RKO (cell line): ENCODE measurements around the gene DDR1.
"Not testable (repeated sequence)": the region's sequence is repeated elsewhere in the genome, so short reads cannot be mapped to it uniquely, and the experiment has no call there.

Experiments used
- DNase-seq: peaks from one replicate; pipeline ENCODE4 v3.0.0-alpha.2; 2016; ENCODE audit warnings: low spot score

Gene DDR1

DNA sequence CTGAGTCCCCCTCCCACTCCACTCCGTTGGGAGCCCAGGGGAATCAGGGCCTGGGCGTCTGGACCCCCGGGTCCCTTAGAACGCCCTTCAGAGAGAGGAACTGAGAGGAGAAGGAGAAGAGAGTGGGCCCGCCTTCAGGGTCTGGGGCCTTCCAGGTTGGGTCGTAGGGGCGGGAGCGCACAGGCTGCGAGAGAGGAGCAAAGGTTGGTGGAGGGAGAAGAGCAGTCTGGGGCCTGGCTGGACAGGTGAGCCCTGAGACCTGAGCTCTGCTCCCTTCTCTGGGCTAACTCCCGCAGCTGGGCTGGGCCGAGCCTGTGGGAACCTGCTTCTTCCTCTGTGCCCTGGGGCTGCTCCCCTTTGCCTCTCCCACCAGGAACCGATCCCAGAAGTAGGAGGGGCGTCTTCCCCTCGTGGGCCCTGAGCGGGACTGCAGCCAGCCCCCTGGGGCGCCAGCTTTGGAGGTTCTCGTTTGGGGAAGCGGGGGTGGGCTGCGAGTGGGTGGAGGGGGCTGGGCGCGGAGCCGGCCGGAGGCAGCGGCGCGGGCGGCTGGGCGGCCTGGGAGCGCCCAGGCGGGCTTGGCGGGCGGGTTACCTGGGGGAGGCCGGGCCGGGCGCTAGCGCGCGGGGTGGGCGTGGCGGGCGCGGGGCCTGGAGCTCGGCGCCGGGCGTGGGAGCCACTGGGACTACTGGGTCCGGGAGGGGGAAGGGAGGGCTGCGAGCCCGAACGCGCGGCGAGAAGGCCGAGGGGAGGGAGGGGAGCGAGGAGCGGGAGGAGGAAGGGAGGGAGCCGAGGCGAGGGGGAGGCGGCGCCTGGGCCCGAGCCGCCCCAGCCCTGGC is at the start of gene DDR1:
DDR1 (plus strand) TSS at position 835 of the 836 bp plus-strand sequence. CDS start 4,211 bp downstream, outside the sequence.
- DNase-seq, result peak; percentile 53

DNA sequence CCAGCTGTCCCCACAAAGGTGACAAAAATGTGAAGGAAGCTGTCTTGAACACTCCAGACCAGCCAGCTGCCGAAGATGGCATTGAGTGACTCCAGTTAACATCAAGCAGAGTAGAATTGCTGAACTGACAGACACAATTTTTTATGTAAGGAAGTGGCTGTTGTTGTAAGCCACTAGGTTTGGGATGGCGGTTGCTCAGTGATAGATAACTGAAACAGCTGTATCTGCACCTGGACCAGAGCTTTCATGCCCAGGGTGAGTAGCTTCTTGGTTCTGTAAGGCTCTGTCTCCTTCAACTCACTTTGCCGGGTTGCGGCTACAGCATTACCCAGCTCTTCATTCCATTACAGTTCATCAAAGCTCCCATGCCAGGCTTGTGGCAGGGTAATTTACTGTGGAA is 49.7 kb upstream of the DDR1 start:
- no peak for DNase-seq

DNA sequence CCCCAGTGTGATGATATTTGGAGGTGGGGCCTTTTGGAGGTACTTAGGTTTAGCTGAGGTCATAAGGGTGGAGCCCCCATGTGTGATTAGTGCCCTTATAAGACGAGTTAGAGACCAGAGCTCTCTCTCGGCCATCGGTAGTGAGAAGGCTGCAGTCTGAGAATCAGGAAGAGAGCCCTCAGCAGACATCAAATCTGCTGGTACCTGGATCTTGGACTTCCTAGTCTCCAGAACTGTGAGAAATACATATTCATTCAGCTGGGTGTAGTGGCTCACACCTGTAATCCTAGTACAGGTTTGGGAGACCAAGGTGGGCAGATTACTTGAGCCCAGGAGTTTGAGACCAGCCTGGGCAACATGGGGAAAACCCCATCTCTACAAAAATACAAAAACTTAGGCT is 48.7 kb upstream of the DDR1 start:
- no peak for DNase-seq

DNA sequence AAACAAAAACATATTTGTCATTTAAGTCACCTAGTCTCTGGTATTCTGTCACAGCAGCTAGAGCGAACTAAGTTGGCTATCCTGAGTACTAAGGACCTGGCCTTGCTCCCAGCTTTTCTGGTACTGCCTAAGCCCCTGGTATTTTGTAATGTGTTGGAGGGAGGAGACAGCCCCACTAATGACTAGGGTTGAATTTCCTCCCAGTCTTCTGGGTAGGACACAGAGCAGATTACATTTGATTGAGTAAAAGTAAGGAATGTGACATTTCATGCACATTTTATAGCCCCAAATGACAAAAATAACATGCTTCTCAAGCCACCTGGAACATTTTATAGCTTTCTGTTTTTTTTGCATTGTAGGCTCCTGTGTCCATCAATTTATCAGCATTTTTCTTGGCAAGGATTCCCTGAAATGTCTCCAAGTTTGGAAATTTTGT is 47.9 kb upstream of the DDR1 start:
- no peak for DNase-seq

DNA sequence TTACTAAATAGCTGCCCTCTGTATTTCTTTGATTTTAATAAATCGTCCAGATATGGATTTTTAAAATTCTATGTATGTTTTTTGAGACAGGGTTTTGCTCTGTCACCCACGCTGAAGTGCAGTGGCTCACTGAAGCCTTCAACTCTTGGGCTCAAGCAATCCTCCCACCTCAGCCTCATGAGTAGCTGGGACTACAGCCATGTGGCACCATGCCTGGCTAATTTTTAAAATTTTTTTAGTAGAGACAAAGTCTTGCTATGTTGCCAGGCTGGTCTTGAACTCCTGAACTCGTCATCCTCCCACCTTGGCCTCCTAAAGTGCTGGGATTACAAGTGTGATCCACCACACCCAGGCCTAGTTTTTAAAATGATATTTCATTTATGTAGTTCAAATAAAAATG is 47.4 kb upstream of the DDR1 start:
- DNase-seq, result no peak

DNA sequence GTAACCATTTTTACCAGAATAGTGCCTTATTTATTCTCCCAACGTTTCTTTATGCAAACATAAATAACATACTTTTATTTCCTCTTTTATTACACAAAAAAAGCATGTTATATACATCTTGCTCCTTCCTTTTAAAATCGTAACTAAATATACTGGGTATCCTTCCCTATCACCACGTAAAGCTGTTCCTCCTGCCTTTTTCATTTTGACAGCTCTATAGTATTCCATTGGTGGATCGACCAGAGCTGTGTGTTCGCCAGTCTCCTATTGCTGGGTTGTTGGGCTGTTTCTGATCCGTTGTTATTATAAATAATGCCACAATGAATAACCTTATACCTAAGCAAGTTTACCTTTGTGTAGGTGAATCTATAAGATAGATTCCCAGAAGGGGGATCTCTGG is 46.9 kb upstream of the DDR1 start:
- no peak for DNase-seq

DNA sequence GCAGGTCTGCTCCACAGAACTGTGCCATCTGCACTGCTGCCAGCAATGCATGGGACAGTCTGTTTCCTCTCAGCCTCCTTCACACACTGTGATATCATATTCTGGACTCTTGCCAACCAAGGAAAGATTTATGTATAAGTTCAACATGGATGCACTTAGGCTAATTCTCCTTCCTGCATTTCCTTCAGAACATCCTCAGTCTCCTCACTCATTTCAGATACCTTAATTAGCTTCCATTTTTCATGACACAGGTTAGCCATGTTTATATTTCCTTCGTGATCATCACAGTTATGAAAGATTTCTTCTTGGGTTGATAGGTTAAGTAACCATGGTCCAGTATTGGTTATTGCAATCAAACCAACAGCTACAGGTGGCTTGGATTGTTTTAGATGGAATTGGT is 46.4 kb upstream of the DDR1 start:
- DNase-seq, result peak; percentile 24

DNA sequence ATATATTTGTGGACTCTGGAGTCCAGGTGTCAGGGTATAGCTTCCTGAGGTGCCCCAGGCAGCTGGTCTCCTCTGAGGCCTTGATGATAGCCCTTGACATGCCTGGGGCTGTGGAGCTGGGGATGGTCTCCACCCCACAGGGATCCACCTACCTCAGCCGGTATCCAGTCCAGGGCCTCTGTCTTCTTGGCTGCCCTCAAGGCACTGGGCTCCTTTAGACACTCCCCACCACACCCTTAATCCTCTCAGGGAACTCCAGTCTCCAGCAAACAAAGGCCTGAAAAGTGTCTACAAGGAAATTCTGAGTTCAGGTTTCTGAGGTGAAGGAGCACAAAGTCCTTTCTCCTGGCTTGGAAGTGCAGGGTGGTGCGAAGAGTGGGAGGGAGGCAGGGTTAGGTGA is 44.6 kb upstream of the DDR1 start:
- DNase-seq, result no peak

DNA sequence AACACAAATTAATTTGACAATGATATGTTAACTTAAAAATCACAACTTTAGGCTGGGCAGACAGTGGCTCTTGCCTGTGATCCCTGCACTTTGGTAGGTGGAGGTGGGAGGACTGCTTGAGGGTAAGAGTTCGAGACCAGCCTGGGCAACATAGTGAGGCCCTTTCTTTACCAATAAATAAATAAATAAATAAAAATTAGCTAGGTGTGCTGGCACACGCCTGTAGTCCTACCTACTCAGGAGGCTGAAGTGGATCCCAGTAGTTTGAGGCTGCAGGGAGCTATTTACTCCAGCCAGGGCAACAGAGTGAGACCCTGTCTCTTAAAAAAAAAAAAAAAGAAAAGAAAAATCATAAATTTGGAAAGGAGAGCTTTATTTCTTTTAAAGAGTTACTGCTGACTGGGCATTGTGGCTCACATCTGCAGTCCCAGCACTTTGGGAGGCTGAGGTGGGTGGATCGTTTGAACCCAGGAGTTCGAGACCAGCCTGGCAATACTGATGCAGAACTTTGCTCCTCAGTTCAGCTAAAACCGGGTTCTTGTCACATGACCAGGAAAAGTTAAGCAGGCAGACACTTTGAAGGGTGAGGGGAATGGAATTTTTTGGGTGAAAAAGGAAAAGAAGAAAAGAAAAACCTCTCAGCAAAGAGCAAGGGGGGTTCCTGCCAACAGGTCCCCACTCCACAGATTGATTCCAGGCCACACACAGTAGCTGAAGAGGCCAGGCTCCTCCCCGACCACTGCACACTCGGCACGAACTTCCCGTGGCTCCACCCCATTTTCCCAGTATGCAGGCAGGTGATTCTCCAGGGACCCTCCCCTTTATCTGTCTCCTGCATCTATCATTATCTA is 44.0 kb upstream of the DDR1 start:
- no peak for DNase-seq

DNA sequence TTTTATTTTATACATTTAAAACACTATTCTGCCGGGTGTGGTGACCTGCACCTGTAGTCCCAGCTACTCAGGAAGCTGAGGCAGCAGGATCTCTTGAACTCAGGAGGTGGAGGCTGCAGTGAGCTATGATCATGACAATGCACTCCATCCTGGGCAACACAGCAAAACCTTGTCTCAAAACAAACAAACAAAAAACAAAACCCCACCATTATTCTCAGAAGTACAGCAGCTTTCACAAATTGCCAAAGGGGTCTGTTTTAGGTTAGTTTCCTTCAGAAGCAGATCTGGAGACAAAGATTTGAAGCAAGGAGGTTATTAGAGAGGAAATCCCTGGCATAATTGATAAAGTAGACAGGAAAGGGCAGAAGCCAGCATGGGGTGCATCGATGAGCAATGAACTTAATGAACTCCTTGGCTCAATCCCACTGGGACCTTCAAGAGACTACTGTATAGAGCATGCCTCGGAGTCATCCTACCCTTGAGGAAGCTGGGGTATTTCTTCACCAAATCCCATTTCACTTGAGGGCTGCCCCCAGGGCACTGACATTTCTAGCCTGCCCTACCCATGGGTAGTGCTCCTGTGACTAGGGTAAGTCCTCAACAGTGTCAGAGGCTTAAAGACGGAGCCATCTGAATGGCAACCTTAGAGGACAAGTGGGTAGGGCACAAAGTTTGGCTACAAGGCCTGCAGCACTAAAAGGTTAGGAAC is 43.2 kb upstream of the DDR1 start:
- DNase-seq, result no peak

DNA sequence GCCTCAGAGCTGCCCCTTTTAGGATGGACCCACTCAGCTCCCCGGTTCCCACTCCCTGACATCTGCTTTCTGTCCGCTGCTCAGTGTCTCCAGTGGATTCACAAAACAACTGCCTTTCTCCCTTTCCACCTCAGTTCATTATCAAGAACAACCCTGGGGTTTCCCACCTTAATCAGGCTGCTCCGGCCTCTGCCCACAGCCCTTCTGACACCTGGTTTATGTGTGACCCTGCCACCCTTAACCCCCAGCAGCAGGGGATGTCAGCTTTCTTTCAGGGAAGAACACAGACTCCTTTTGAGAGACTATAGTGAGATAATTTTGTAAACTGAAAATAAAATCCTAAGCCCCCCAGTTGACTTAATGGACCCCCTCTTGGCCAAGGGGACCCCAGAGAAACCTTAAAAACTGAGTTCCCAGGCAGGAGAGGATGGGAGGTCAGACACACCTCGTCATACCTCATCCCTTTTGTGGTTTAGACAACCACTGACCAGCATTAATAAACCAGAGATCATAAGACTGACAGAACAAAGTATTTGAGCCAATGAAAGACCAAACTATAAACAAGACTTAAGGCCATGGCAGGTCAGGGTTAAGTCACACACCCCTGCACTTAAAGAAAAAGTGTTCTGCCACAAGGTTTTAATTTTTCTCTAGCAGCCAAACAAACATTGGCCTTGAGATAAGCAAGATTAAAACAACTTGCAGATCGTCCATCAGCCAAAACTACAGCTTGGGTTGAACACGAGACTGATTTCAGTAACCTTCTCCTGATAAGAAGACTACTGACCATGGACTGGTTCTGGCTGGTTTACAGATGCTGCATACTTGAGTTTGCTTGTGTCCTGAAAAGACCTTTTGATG is 42.4 kb upstream of the DDR1 start:
- no peak for DNase-seq

DNA sequence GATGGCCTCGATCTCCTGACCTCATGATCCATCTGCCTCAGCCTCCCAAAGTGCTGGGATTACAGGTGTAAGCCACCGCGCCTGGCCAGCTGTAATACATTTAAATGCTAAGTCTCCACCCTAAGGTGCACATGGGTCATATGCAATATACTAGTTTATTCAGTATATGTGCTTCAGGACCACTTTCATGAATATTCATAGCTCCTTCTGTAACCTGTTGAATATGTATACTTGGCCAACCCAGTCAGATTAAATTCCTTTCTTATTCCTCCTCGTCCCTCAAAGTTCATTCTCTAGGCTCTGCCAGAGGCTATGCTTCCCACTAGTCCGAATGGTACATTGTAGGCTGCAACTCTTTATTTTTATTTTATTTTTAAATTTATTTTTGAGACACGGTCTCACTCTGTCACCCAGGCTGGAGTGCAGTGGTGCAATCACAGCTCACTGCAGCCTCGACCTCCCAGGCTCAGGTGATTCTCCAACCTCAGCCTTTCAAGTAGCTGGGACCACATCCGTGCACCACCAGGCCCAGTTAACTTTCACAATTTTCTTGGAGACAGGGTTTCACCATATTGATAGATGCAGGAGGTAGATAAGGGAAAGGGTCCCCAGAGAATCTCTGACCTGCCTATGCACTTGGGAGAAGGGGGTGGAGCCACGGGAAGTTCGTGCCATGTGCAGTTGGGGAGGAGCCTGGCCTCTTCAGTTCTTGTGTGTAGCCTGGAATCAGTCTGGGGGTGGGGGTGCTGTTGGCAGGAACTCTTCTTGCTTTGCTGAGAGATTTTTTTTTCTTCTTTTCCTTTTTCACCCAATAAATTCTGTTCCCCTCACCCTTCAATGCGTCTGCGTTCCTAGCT is 41.3 kb upstream of the DDR1 start:
- no peak for DNase-seq

DNA sequence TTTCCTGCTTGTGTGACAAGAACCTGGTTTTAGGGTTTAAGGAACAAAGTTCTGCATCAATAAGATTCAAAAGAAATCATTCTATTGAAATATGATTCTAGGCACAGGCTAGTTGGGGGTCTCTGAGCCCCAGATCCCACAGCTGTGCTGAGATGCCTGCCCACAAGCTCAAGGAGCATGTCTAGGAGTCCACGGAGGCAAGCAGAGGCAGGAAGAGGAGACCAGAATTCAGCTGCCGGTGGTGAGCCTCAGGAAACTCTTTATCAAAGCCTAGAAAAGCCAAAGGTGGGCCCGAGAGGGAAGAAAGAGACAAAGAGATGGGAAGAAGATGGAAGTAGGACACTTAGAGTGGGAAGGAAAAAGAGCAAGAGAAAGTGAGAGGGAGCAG is 40.7 kb upstream of the DDR1 start:
- DNase-seq, result no peak

DNA sequence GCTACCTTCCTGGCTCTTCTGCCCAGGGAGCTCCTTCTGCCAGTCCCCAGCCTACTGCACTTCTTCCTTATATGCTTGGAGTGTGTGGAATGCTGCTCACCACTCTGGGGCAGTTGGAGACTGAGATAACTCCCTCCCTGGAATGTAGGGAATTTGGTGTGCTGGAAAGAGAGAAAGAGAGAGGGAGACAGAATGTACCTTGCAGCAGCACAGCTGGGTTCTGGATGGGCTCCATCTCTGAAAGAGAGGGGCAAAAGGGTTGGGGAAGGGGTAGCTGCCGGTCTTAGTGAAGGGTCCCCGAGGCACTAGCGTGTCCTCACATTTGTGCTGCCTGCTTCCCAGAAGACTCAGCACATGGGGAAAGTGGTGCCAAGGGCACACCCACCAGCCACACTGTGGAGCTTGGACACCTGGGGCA is 40.2 kb upstream of the DDR1 start:
- no peak for DNase-seq

DNA sequence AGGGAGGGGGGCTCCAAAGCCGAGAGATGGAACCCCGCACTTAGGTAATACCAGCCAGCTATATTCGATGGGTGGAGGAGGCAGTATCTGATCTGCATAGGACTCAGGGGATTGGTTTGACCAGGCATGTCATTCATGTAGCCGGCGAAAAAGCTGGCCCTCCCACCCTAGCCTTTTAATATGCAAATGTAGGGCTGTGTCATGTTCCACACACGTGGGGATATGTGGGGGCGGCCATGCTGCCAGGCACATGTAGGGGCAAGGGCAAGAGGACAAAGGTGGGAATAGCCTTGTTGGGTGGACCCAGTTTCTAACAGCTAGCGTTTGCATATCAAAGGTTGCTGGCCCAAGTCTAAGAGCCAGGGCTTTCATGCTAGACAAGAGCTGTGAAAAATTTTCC is 39.1 kb upstream of the DDR1 start:
- no peak for DNase-seq

DNA sequence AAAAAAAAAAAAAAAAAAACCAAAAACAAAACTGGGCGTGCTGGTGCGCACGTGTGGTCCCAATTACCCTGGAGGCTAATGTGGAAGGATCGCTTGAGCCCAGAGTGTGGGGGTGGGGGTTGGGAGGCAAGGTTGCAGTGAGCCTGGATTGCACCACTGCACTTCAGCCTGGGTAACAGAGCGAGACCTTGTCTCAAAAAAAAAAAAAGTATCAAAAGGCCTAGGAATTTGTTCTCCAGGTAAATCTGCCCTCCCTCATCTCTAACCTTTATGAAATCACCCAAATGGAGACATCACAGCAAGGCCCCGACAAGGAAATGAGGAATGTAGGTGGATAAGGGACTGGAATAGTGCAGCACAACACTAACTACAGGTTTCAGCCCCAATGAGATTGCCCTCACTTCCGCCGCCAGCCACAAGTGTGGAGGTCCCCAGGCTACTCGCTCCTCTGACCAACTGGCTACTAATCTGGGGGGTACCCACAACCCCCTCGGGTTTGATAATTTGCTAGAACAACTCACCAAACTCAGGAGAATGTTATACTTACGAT is 36.8 kb upstream of the DDR1 start:
- no peak for DNase-seq

DNA sequence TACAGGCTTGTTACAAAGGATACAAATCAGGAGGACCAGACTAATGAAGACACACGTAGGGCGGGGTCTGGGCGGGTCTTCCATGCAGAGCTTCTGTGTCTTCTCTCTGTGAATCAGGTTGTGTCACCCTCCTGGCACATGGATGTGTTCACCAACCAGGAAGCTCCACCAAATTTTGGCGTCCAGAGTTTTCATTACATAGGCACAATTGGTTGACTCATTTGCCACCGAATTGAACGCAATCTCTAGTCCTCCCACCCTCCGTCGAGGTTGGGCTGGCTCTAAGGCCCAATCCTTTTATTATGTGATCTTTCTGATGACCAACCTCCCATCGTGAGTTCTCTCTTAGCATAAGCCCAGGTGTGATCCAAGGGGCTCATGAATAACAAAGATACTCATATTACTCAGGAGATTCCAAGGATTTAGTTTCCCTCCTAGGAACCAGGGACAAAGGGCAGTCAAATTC is 36.3 kb upstream of the DDR1 start:
- no peak for DNase-seq

DNA sequence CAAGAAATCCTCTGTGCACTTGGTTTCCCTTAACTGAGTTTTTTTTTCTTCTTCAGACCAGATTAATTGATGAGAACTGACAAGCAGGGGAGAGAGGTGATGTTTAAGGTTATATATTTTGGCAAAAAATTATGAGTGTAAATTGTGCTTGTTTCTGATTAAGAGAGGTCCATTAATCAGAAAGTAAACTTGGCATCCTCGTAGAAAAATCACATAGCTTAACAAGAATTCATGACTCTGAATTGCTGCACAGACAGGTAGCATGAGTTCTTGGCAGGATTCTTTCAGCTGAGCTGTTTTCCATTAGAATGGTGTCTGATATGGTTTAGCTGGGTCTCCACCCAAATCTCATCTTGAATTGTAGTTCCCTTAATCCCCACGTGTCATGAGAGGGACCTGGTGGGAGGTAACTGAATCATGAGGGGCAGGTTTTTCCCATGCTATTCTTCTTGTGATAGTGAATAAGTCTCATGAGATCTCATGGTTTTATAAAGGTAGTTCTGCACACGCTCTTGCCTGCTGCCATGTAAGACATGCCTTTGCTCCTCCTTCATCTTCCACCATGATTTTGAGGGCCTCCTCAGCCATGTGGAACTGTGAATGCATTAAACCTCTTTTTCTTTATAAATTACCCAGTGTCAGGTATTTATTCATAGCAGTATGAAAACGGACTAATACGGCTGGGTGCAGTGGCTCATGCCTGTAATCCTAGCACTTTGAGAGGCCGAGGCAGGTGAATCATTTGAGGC is 34.2 kb upstream of the DDR1 start:
- no peak for DNase-seq

DNA sequence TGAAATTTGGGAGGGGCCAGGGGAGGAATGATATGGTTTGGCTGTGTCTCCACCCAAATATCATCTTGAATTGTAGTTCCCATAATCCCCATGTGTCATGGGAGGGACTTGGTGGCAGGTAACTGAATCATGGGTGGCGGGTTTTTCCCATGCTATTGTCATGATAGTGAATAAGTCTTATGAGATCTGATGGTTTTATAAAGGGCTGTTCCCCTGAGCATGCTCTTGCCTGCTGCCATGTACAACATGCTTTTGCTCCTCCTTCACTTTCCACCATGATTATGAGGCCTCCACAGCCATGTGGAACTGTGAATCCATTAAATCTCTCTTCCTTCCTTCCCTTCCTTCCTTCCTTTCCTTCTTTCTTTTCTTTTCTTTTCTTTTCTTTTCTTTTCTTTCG is 31.9 kb upstream of the DDR1 start:
- DNase-seq, result not testable (repeated sequence)
